Measurements from ENCODE around the gene ARFGEF2. TPM values are rescaled to one million over a fixed set of nuclear protein-coding genes. Genes with fewer than 3 reads are reported as not detected.

The ARFGEF2 gene
- total and polyA plus RNA-seq, 10 of the 15 experiments (the other 5 are each of a cell fraction or from before 2014, with no cell fraction given) = 5.2 to 24.1 (median 17.7) TPM

DNA sequence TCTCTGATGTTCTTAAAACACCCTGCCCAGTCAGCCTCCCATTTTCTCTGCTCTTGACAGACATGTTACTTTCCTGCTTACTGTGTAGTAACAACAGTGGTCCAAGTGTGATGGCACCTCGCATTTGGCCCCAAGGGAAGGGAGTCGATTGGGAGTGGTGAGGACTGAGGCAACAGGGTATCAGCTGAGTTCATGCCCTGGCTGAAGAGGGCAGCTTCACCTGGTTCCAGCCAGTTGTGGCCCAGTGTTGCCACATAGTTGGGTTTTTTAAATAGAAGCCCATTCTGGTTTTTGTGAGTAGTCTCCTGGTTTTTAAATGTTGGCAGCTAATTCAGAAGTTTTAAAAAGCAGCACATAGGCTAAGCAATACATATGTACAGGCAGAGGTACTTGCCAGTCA lies 37.2 kb downstream of the ARFGEF2 start:
- Histone ChIP-seq H3K36me3 (ENCODE audit: control insufficient read depth in 2 of 2, insufficient read depth in 2 of 2, low read length in 1 of 2) (peaks cover 14 to 25% of the 10 kb centered on the region in 2 experiments), H3K4me1 (ENCODE audit: control insufficient read depth, insufficient read depth, low read length) (no peaks in the 10 kb centered on the region), H2AFZ (ENCODE audit: control insufficient read depth, low read depth, low read length) (no peak overlapping the region), H4K20me1 (ENCODE audit: control insufficient read depth, insufficient read depth) (no peaks in the 10 kb centered on the region), H3K27me3 (replicated peaks in 1 of 2; ENCODE audit: control insufficient read depth in 2 of 2, insufficient read depth in 2 of 2, low read length in 1 of 2) (no peaks in the 10 kb centered on the region), H3K27ac (ENCODE audit: control insufficient read depth, insufficient read depth) (no peak overlapping the region), H3K9ac (ENCODE audit: control insufficient read depth, insufficient read depth, low read length) (no peak overlapping the region), H3K4me2 (ENCODE audit: control insufficient read depth, insufficient read depth) (no peak overlapping the region), H3K79me2 (ENCODE audit: control insufficient read depth, insufficient read depth, low read length) (no peaks in the 10 kb centered on the region), H3K9me3 (replicated peaks; ENCODE audit: control insufficient read depth, insufficient read depth, low read length) (no peaks in the 10 kb centered on the region), H3K4me3 (no peak overlapping the region)
- TF ChIP-seq ETV6 (conservative IDR thresholded peaks at IDR 0.05 in 1 of 2, IDR thresholded peaks at IDR 0.05 in 1 of 2; ENCODE audit: borderline replicate concordance in 1 of 2, low read depth in 1 of 2) (no peak), MYC (IDR thresholded peaks at IDR 0.05; ENCODE audit: insufficient read depth, insufficient read length, insufficient replicate concordance, low read length, severe bottlenecking) (no peak), ZNF217 (IDR thresholded peaks at IDR 0.05) (no peak), MTA2 (IDR thresholded peaks at IDR 0.05; ENCODE audit: low read depth) (no peak), ATF7 (IDR thresholded peaks at IDR 0.05; ENCODE audit: low read depth) (no peak), DPF2 (IDR thresholded peaks at IDR 0.05) (no peak), SREBF1 (IDR thresholded peaks at IDR 0.05; ENCODE audit: low read length) (no peak), PKNOX1 (IDR thresholded peaks at IDR 0.05) (no peak)
- TF ChIP-seq, protein P1, sequence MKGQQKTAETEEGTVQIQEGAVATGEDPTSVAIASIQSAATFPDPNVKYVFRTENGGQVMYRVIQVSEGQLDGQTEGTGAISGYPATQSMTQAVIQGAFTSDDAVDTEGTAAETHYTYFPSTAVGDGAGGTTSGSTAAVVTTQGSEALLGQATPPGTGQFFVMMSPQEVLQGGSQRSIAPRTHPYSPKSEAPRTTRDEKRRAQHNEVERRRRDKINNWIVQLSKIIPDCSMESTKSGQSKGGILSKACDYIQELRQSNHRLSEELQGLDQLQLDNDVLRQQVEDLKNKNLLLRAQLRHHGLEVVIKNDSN (IDR thresholded peaks at IDR 0.05; ENCODE audit: borderline replicate concordance, extremely low read length, insufficient read depth, low read depth, low read length) = no peak
- TF ChIP-seq, protein P2, sequence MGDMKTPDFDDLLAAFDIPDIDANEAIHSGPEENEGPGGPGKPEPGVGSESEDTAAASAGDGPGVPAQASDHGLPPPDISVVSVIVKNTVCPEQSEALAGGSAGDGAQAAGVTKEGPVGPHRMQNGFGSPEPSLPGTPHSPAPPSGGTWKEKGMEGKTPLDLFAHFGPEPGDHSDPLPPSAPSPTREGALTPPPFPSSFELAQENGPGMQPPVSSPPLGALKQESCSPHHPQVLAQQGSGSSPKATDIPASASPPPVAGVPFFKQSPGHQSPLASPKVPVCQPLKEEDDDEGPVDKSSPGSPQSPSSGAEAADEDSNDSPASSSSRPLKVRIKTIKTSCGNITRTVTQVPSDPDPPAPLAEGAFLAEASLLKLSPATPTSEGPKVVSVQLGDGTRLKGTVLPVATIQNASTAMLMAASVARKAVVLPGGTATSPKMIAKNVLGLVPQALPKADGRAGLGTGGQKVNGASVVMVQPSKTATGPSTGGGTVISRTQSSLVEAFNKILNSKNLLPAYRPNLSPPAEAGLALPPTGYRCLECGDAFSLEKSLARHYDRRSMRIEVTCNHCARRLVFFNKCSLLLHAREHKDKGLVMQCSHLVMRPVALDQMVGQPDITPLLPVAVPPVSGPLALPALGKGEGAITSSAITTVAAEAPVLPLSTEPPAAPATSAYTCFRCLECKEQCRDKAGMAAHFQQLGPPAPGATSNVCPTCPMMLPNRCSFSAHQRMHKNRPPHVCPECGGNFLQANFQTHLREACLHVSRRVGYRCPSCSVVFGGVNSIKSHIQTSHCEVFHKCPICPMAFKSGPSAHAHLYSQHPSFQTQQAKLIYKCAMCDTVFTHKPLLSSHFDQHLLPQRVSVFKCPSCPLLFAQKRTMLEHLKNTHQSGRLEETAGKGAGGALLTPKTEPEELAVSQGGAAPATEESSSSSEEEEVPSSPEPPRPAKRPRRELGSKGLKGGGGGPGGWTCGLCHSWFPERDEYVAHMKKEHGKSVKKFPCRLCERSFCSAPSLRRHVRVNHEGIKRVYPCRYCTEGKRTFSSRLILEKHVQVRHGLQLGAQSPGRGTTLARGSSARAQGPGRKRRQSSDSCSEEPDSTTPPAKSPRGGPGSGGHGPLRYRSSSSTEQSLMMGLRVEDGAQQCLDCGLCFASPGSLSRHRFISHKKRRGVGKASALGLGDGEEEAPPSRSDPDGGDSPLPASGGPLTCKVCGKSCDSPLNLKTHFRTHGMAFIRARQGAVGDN (IDR thresholded peaks at IDR 0.05) = no peak
- in situ Hi-C loops (cut with MboI) (no loop called here), intact Hi-C loops (cut with micrococcal nuclease; ENCODE audit: unreplicated experiment) (no loop called here)
- ChIA-PET SMC1A (ENCODE audit: uncharacterized antibody, unreplicated experiment) (no interaction called here), POLR2A (no interaction called here), CTCF (no interaction called here), RAD21 (ENCODE audit: unreplicated experiment) (no interaction called here)
- ATAC-seq (no peak), DNase-seq (ENCODE audit: low read depth, low spot score) (no peak), FAIRE-seq (no peak)
- 78% methylated on average over 2 of the region's 2 CpGs for WGBS (ENCODE audit: insufficient coverage, insufficient replicate concordance, low lambda C conversion rate, missing lambda C conversion rate)
- BruUV-seq (replicated peaks) = no TSS peak
